Measurements from ENCODE around the gene DOK5.

DOK5 gene

GRCh38 chr20:54475334-54476168, at the start of gene DOK5:
Gene DOK5 (plus strand): TSS chr20:54475593. CDS start chr20:54475947, 354 bp downstream.
- TF ChIP-seq CTCF (IDR thresholded peaks at IDR 0.05; ENCODE audit: low read depth, low read length, missing control alignments): no peak
- peak within 1 kb of the TSS; percentile 34 for H3K4me3 ChIP-seq (replicated peaks; ENCODE audit: low read depth, low read length)
- no peak for DNase-seq (ENCODE audit: extremely low read depth, low read depth)

GRCh38 chr20:54429364-54429763, 46.0 kb upstream of the DOK5 start:
- no peak for DNase-seq (ENCODE audit: extremely low read depth, low read depth)
- TF ChIP-seq CTCF (IDR thresholded peaks at IDR 0.05; ENCODE audit: low read depth, low read length, missing control alignments): no peak
- no peak overlapping the region for H3K4me3 ChIP-seq (replicated peaks; ENCODE audit: low read depth, low read length)

GRCh38 chr20:54431156-54431944, 44.0 kb upstream of the DOK5 start:
- no peak overlapping the region for H3K4me3 ChIP-seq (replicated peaks; ENCODE audit: low read depth, low read length)
- DNase-seq (ENCODE audit: extremely low read depth, low read depth): no peak
- TF ChIP-seq CTCF (IDR thresholded peaks at IDR 0.05; ENCODE audit: low read depth, low read length, missing control alignments): no peak

GRCh38 chr20:54432966-54433365, 42.4 kb upstream of the DOK5 start:
- no peak for TF ChIP-seq CTCF (IDR thresholded peaks at IDR 0.05; ENCODE audit: low read depth, low read length, missing control alignments)
- no peak overlapping the region for H3K4me3 ChIP-seq (replicated peaks; ENCODE audit: low read depth, low read length)
- DNase-seq (ENCODE audit: extremely low read depth, low read depth): no peak

- no peak for DNase-seq (ENCODE audit: extremely low read depth, low read depth)
- H3K4me3 ChIP-seq (replicated peaks; ENCODE audit: low read depth, low read length): no peak overlapping the region
- TF ChIP-seq CTCF (IDR thresholded peaks at IDR 0.05; ENCODE audit: low read depth, low read length, missing control alignments): no peak
Measured at GRCh38 chr20:54433636-54434035, 41.8 kb upstream of the DOK5 start.

- DNase-seq (ENCODE audit: extremely low read depth, low read depth): no peak
- no peak for TF ChIP-seq CTCF (IDR thresholded peaks at IDR 0.05; ENCODE audit: low read depth, low read length, missing control alignments)
- no peak overlapping the region for H3K4me3 ChIP-seq (replicated peaks; ENCODE audit: low read depth, low read length)
Measured at GRCh38 chr20:54434196-54434595, 41.2 kb upstream of the DOK5 start.

All from HFF-Myc (cell line).